RWPE1 (cell line): ENCODE results near the gene ZC3H8.

Source experiments
- CTCF ChIA-PET: fragments of 350-600 bp; sonication (Branson Sonifier 250); formaldehyde crosslinking; extraction: SDS; loops from one replicate; lab custom pipeline; 2021; lab: Yijun Ruan, JAX
- POLR2A ChIA-PET: fragments of 400-600 bp; formaldehyde crosslinking; extraction: SDS; loops from one replicate; lab custom pipeline; 2020; ENCODE audit warnings: antibody characterized with exemption; ENCODE audit not compliant: low non-redundant PET; lab: Yijun Ruan, JAX
- DNase-seq: peaks from one replicate; pipeline ENCODE4 v3.0.0; 2012; ENCODE audit warnings: low spot score
- H3K27ac ChIP-seq: fragments of 450-650 bp; 2 replicates; pipeline ENCODE4 v1.5.1; 2017
- CTCF ChIP-seq: fragments of 450-650 bp; conservative IDR thresholded peaks from 2 replicates; pipeline ENCODE4 v1.5.1; 2017; ENCODE audit warnings: low read depth, mild to moderate bottlenecking

ZC3H8 gene

GRCh38 chr2:112254466-112255240 is at the start of gene ZC3H8:
Gene ZC3H8 (minus strand): TSS chr2:112255042. CDS start chr2:112254981, 61 bp downstream.
- CTCF ChIA-PET = interaction anchor here (0.6 kb wide), 1 partner anchor 57 kb away, joined by 4 read pairs; no protein-coding TSS in a partner anchor
- POLR2A ChIA-PET = interaction anchor here (0.6 to 1.2 kb wide), 4 partner anchors 9 to 191 kb away, joined by 3 to 4 read pairs (median 3); no protein-coding TSS in a partner anchor
- peak; percentile 99 for DNase-seq
- H3K27ac ChIP-seq = peak within 1 kb of the TSS; percentile 87
- no peak for TF ChIP-seq CTCF

- no peak for TF ChIP-seq CTCF
- H3K27ac ChIP-seq = no peak overlapping the region
- ChIA-PET CTCF (no interaction called here), POLR2A (no interaction called here)
- DNase-seq = no peak
Observed at GRCh38 chr2:112304298-112304941, 49.6 kb upstream of the ZC3H8 start.

- ChIA-PET CTCF (no interaction called here), POLR2A (interaction anchor here (0.6 kb wide), 1 partner anchor 47 kb away, joined by 3 read pairs; the partner anchor contains the start of gene ZC3H8)
- TF ChIP-seq CTCF = no peak
Observed at GRCh38 chr2:112301973-112302372, 47.1 kb upstream of the ZC3H8 start.

GRCh38 chr2:112301171-112301584 is 46.3 kb upstream of the ZC3H8 start:
- ChIA-PET POLR2A (interaction anchor here (0.6 kb wide), 1 partner anchor 46 kb away, joined by 3 read pairs; the partner anchor contains the start of gene ZC3H8), CTCF (interaction anchor here (0.6 kb wide), 1 partner anchor 10 kb away, joined by 3 read pairs; no protein-coding TSS in a partner anchor)
- no peak for DNase-seq
- H3K27ac ChIP-seq = no peak overlapping the region
- no peak for TF ChIP-seq CTCF

More at GRCh38 chr2:112301973-112302372, 47.1 kb upstream of the ZC3H8 start:
- no peak for DNase-seq
- H3K27ac ChIP-seq = no peak overlapping the region

GRCh38 chr2:112296407-112296806 is 41.6 kb upstream of the ZC3H8 start:
- no peak overlapping the region for H3K27ac ChIP-seq
- CTCF ChIA-PET = no interaction called here

More at GRCh38 chr2:112296407-112296806, 41.6 kb upstream of the ZC3H8 start:
- no peak for DNase-seq
- POLR2A ChIA-PET = no interaction called here
- no peak for TF ChIP-seq CTCF
